H9 (cell line): ENCODE results near the gene ACAD8. TPM values are rescaled to one million over a fixed set of nuclear protein-coding genes. Genes with fewer than 3 reads are reported as not detected.
A peak's percentile ranks its signal among the peaks of the same experiment; 100 is the strongest.

Experiments
- DNase-seq: peaks from one replicate; pipeline ENCODE4 v3.0.0-alpha.2; 2017
- H2AFZ ChIP-seq: one replicate; pipeline ENCODE4 v1.6.1; 2013; ENCODE audit warnings: mild to moderate bottlenecking, low read length, control low read depth, moderate library complexity
- H2AK5ac ChIP-seq: 2 replicates; pipeline ENCODE4 v1.6.1; 2013; ENCODE audit warnings: low read length, control low read depth, mixed read lengths; ENCODE audit not compliant: insufficient read length
- H2BK120ac ChIP-seq: one replicate; pipeline ENCODE4 v1.6.1; 2013; ENCODE audit warnings: low read depth, mild to moderate bottlenecking, low read length, control low read depth, inconsistent platforms; ENCODE audit not compliant: poor library complexity, severe bottlenecking
- H2BK12ac ChIP-seq: 2 replicates; pipeline ENCODE4 v1.6.1; 2013; ENCODE audit warnings: low read length, control low read depth, mixed read lengths, low read depth; ENCODE audit not compliant: insufficient read length
- H2BK15ac ChIP-seq: 2 replicates; pipeline ENCODE4 v1.6.1; 2013; ENCODE audit warnings: low read depth, low read length, control low read depth
- H2BK20ac ChIP-seq: one replicate; pipeline ENCODE4 v1.6.1; 2013; ENCODE audit warnings: low read depth, mild to moderate bottlenecking, low read length, control low read depth, inconsistent platforms; ENCODE audit not compliant: poor library complexity, severe bottlenecking
- H2BK5ac ChIP-seq: 2 replicates; pipeline ENCODE4 v1.6.1; 2013; ENCODE audit warnings: low read length, control low read depth, mixed read lengths; ENCODE audit not compliant: insufficient read length
- H3K14ac ChIP-seq: 2 replicates; pipeline ENCODE4 v1.6.1; 2013; ENCODE audit warnings: low read length, control low read depth; ENCODE audit not compliant: insufficient read depth
- H3K18ac ChIP-seq: 2 replicates; pipeline ENCODE4 v1.6.1; 2013; ENCODE audit warnings: low read depth, mild to moderate bottlenecking, mixed read lengths, low read length, control low read depth; ENCODE audit not compliant: insufficient read length
- H3K23ac ChIP-seq: 2 replicates; pipeline ENCODE4 v1.6.1; 2013; ENCODE audit warnings: low read length, control low read depth, mixed read lengths, low read depth; ENCODE audit not compliant: insufficient read length
- H3K23me2 ChIP-seq: 2 replicates; pipeline ENCODE4 v1.6.1; 2013; ENCODE audit warnings: low read depth, mild to moderate bottlenecking, mixed read lengths, low read length, control low read depth; ENCODE audit not compliant: insufficient read length, poor library complexity, severe bottlenecking
- H3K27ac ChIP-seq: 2 replicates; pipeline ENCODE4 v1.5.1; 2013; ENCODE audit warnings: low read length, control low read depth, mixed read lengths, low read depth; ENCODE audit not compliant: insufficient read length
- H3K27me3 ChIP-seq: 2 replicates; pipeline ENCODE4 v1.6.1; 2013; ENCODE audit warnings: low read length, control low read depth, inconsistent platforms; ENCODE audit not compliant: insufficient read depth
- H3K4ac ChIP-seq: 2 replicates; pipeline ENCODE4 v1.6.1; 2013; ENCODE audit warnings: low read depth, mild to moderate bottlenecking, control low read depth, inconsistent platforms, low read length, moderate library complexity
- H3K4me1 ChIP-seq: 2 replicates; pipeline ENCODE4 v1.6.1; 2013; ENCODE audit warnings: low read length, control low read depth, inconsistent platforms; ENCODE audit not compliant: insufficient read depth
- H3K4me2 ChIP-seq: 2 replicates; pipeline ENCODE4 v1.6.1; 2013; ENCODE audit warnings: low read length, control low read depth, mixed read lengths; ENCODE audit not compliant: insufficient read length, insufficient read depth
- H3K56ac ChIP-seq: 2 replicates; pipeline ENCODE4 v1.6.1; 2013; ENCODE audit warnings: low read depth, mild to moderate bottlenecking, mixed read lengths, low read length, control low read depth; ENCODE audit not compliant: insufficient read length
- H3K79me1 ChIP-seq: 2 replicates; pipeline ENCODE4 v1.6.1; 2013; ENCODE audit warnings: low read depth, mild to moderate bottlenecking, moderate library complexity, low read length, control low read depth, inconsistent platforms; ENCODE audit not compliant: insufficient read depth, poor library complexity, severe bottlenecking
- H3K79me2 ChIP-seq: 2 replicates; pipeline ENCODE4 v1.6.1; 2013; ENCODE audit warnings: low read length, control low read depth, inconsistent platforms; ENCODE audit not compliant: insufficient read depth
- H3K9ac ChIP-seq: 2 replicates; pipeline ENCODE4 v1.6.1; 2013; ENCODE audit warnings: low read length, control low read depth, mixed read lengths; ENCODE audit not compliant: insufficient read length; ENCODE audit errors: extremely low read depth
- H3K9me3 ChIP-seq: one replicate; pipeline ENCODE4 v1.6.1; 2013; ENCODE audit warnings: low read depth, low read length, inconsistent platforms; ENCODE audit not compliant: control insufficient read depth
- H3T11ph ChIP-seq: one replicate; pipeline ENCODE4 v1.6.1; 2013; ENCODE audit warnings: mild to moderate bottlenecking, low read length, control low read depth, inconsistent platforms
- H4K20me1 ChIP-seq: one replicate; pipeline ENCODE4 v1.6.1; 2013; ENCODE audit not compliant: control insufficient read depth, insufficient read length, insufficient read depth
- H4K5ac ChIP-seq: 2 replicates; pipeline ENCODE4 v1.6.1; 2013; ENCODE audit warnings: low read depth, mild to moderate bottlenecking, mixed read lengths, low read length, control low read depth; ENCODE audit not compliant: insufficient read length
- H4K8ac ChIP-seq: replicated peaks from 2 replicates; pipeline ENCODE4 v1.6.1; 2013; ENCODE audit warnings: low read length, control low read depth, mixed read lengths, low read depth; ENCODE audit not compliant: insufficient read length
- H4K91ac ChIP-seq: 2 replicates; pipeline ENCODE4 v1.6.1; 2013; ENCODE audit warnings: low read depth, mild to moderate bottlenecking, moderate library complexity, mixed read lengths, low read length, control low read depth; ENCODE audit not compliant: insufficient read length
- H3K27ac Mint-ChIP-seq, 3 experiments: 2 replicates in 2 of 3; 3 replicates in 1 of 3; pipeline ENCODE4 v1.8.0; 2020 to 2021; ENCODE audit warnings: mixed read lengths in 3 of 3, mild to moderate bottlenecking in 1 of 3, moderate library complexity in 1 of 3
- H3K27me3 Mint-ChIP-seq: 2 replicates; pipeline ENCODE4 v1.8.0; 2021; ENCODE audit warnings: low read depth, mild to moderate bottlenecking, moderate library complexity, mixed read lengths
- H3K36me3 Mint-ChIP-seq, 3 experiments: 2 replicates in 2 of 3; 3 replicates in 1 of 3; pipeline ENCODE4 v1.8.0; 2020 to 2021; ENCODE audit warnings: low read depth in 3 of 3, mixed read lengths in 3 of 3; ENCODE audit not compliant: insufficient read depth in 1 of 3
- H3K4me1 Mint-ChIP-seq, 2 experiments: 2 replicates each; pipeline ENCODE4 v1.8.0; 2020; ENCODE audit warnings: mixed read lengths in 2 of 2
- H3K4me3 Mint-ChIP-seq, 2 experiments: 2 replicates in 1 of 2; 3 replicates in 1 of 2; pipeline ENCODE4 v1.8.0; 2020 to 2021; ENCODE audit warnings: mild to moderate bottlenecking in 2 of 2, mixed read lengths in 2 of 2, moderate library complexity in 1 of 2
- H3K9me3 Mint-ChIP-seq, 2 experiments: 2 replicates in 1 of 2; 3 replicates in 1 of 2; pipeline ENCODE4 v1.8.0; 2020; ENCODE audit warnings: mild to moderate bottlenecking in 2 of 2, mixed read lengths in 2 of 2, moderate library complexity in 1 of 2
- WGBS: extraction: QIAGEN DNeasy Blood & Tissue Kit; methylation state at CpG from one replicate; pipeline ENCODE4 v1.1.7; 2013; ENCODE audit warnings: missing lambda C conversion rate, low lambda C conversion rate, mixed read lengths; ENCODE audit not compliant: insufficient read length; ENCODE audit errors: extremely low coverage; 5-methylcytosine and 5-hydroxymethylcytosine counted together
- total RNA-seq: library from RNA; stranded (reverse); gene quantifications from 2 replicates; pipeline ENCODE4 v1.2.1, GENCODE V29; 2021
- TF ChIP-seq, protein P1 (sequence below): fragments of 200-600 bp; sonication (generic); conservative IDR thresholded peaks from 3 replicates; pipeline ENCODE4 v1.8.0; 2021; ENCODE audit warnings: antibody characterized with exemption, mild to moderate bottlenecking

ACAD8 gene
- total RNA-seq, 1 experiment from 2014 or later, result 46.8 TPM

DNA sequence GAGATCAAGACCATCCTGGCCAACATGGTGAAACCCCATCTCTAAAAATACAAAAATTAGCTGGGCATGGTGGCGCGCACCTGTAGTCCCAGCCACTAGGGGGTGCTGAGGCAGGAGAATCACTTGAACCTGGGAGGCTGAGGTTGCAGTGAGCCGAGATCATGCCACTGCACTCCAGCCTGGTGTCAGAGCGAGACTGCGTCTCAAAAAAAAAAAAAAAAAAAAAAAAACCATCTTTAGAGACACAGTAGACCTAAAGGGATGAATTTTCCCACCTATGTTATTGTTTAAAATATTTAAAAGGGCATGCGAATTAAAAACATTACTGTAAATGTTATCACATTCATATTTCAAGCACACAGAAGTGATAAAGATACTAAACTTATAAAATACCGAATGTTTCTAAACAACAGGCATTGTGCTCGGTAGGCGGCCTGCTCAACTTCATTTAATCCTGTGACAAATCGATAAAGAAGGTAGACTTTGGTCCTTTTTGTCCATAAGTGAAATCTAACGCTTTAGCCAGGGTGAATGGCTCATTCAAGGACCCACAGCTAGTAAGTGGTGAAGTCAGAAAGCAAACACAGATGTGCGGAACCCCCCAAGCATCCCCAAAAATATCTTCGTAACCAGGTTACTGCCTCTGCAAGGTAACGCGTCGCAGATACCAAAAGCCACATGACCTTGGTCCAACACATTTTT, 45.7 kb upstream of the ACAD8 start:
- Histone ChIP-seq H4K5ac (no peak overlapping the region), H3K9me3 (no peaks in the 10 kb centered on the region), H3K79me1 (no peaks in the 10 kb centered on the region), H3K23me2 (no peaks in the 10 kb centered on the region), H3K4me2 (no peak overlapping the region), H2BK12ac (no peak overlapping the region), H2BK15ac (no peak overlapping the region), H3K27me3 (no peaks in the 10 kb centered on the region), H2AFZ (no peak overlapping the region), H4K91ac (no peak overlapping the region), H2AK5ac (no peak overlapping the region), H3K79me2 (0 out of 2 replicates have a peak, but pooled peaks cover 4% of the 10 kb centered on the region), H2BK5ac (no peak overlapping the region), H3K9ac (no peak overlapping the region), H4K20me1 (no peaks in the 10 kb centered on the region), H2BK20ac (no peak overlapping the region), H2BK120ac (no peak overlapping the region), H3K4me1 (no peaks in the 10 kb centered on the region), H4K8ac (no peak overlapping the region), H3T11ph (no peak overlapping the region), H3K23ac (no peak overlapping the region), H3K56ac (no peak overlapping the region), H3K27ac (no peak overlapping the region), H3K18ac (no peak overlapping the region), H3K14ac (no peak overlapping the region), H3K4ac (no peak overlapping the region)
- Mint-ChIP-seq H3K27ac (no peak overlapping the region; a peak in 2 of 7 replicates), H3K9me3 (no peaks in the 10 kb centered on the region), H3K27me3 (no peaks in the 10 kb centered on the region), H3K4me1 (no peaks in the 10 kb centered on the region; a peak in 1 of 4 replicates), H3K4me3 (no peak overlapping the region), H3K36me3 (peaks cover 29 to 76% (median 60%) of the 10 kb centered on the region in 3 experiments; a peak in 6 of 7 replicates)
- TF ChIP-seq, protein P1, sequence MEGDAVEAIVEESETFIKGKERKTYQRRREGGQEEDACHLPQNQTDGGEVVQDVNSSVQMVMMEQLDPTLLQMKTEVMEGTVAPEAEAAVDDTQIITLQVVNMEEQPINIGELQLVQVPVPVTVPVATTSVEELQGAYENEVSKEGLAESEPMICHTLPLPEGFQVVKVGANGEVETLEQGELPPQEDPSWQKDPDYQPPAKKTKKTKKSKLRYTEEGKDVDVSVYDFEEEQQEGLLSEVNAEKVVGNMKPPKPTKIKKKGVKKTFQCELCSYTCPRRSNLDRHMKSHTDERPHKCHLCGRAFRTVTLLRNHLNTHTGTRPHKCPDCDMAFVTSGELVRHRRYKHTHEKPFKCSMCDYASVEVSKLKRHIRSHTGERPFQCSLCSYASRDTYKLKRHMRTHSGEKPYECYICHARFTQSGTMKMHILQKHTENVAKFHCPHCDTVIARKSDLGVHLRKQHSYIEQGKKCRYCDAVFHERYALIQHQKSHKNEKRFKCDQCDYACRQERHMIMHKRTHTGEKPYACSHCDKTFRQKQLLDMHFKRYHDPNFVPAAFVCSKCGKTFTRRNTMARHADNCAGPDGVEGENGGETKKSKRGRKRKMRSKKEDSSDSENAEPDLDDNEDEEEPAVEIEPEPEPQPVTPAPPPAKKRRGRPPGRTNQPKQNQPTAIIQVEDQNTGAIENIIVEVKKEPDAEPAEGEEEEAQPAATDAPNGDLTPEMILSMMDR, result peak; percentile 89
- DNase-seq, result peak; percentile 45
- no CpG with 5 or more reads among the region's 16 CpGs for WGBS
